Kidney epithelial cell (primary cell): ENCODE measurements around the gene CYFIP1. TPM values are rescaled to one million over a fixed set of nuclear protein-coding genes. Genes with fewer than 3 reads are reported as not detected.
"Not testable (repeated sequence)": the region's sequence is repeated elsewhere in the genome, so short reads cannot be mapped to it uniquely, and the experiment has no call there.

Source experiments
- DNase-seq: peaks from one replicate; pipeline ENCODE4 v3.0.0-alpha.2; 2010; ENCODE audit warnings: low read depth
- H3K27me3 ChIP-seq: 2 replicates; pipeline ENCODE4 v1.6.0; 2011; ENCODE audit warnings: low read length; ENCODE audit not compliant: control insufficient read depth, insufficient read depth
- H3K36me3 ChIP-seq: 2 replicates; pipeline ENCODE4 v1.5.1; 2011; ENCODE audit warnings: low read length; ENCODE audit not compliant: control insufficient read depth, insufficient read depth
- H3K4me3 ChIP-seq: 2 replicates; pipeline ENCODE4 v1.5.1; 2011; ENCODE audit warnings: low read depth, mild to moderate bottlenecking, control low read depth, low read length
- total RNA-seq: library from RNA; depleted of rRNA; stranded (reverse); fragments of >200 nt; gene quantifications from 2 replicates; pipeline ENCODE4 v1.2.3, GENCODE V29; 2015
- TF ChIP-seq, protein P1 (sequence below): IDR thresholded peaks from 2 replicates; pipeline ENCODE4 v1.5.1; 2011; ENCODE audit warnings: mild to moderate bottlenecking, moderate library complexity, low read length, control low read depth, inconsistent platforms; ENCODE audit not compliant: insufficient read depth, poor library complexity, severe bottlenecking

The CYFIP1 gene
- total RNA-seq = 110 and 120 TPM in 2 replicates

DNA sequence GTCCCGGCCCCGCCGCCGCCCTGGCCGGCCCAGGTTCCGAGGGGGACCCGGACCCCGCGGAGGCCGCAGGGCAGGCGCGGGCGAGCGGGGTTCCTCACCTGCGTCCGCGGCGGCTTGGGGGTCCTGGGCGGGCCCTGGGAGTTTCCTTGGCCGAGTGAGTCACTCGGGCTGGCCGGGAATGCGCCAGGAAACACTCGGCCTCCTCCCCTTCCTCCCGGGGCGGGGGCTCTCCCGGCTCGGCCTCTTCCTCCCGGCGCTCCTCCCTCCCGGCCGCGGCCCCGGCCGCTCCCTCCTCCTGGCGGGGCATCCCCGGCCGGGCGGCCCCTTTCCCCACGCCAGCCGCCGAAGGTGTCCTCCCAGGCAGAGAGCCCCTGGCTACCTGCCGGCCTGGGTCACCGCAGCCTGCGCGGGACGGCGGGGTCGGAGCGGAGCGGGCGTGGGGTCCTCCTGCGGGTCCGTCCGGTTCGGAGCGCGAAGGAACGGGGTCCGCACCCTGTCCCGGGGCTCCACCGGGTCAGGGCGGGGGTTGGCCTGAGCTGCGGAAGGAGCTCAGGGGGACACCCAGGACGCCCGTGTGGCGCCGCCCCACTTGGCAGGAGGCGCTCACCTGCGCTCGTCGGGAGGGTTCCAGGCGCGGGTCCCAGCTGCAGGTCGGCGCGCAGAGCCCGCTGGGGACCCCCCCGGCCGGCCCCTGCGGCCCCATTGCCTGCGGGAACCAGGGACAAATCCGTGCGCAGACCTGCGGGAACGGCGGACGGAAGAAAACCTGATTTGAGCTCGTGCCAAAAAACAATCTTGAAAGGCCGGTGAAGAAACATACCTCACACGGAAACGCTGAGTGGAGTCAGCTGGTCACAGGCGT, at the start of gene CYFIP1:
TSS of gene CYFIP1 (minus strand) at position 180 of the 862 bp plus-strand sequence. CDS start 33,083 bp downstream, outside the sequence.
- no peaks in the 10 kb centered on the region for H3K27me3 ChIP-seq
- no peaks in the 10 kb centered on the region for H3K36me3 ChIP-seq
- TF ChIP-seq, protein P1, sequence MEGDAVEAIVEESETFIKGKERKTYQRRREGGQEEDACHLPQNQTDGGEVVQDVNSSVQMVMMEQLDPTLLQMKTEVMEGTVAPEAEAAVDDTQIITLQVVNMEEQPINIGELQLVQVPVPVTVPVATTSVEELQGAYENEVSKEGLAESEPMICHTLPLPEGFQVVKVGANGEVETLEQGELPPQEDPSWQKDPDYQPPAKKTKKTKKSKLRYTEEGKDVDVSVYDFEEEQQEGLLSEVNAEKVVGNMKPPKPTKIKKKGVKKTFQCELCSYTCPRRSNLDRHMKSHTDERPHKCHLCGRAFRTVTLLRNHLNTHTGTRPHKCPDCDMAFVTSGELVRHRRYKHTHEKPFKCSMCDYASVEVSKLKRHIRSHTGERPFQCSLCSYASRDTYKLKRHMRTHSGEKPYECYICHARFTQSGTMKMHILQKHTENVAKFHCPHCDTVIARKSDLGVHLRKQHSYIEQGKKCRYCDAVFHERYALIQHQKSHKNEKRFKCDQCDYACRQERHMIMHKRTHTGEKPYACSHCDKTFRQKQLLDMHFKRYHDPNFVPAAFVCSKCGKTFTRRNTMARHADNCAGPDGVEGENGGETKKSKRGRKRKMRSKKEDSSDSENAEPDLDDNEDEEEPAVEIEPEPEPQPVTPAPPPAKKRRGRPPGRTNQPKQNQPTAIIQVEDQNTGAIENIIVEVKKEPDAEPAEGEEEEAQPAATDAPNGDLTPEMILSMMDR = no peak
- peak; percentile 48 for DNase-seq
- peak within 1 kb of the TSS; percentile 84 for H3K4me3 ChIP-seq

DNA sequence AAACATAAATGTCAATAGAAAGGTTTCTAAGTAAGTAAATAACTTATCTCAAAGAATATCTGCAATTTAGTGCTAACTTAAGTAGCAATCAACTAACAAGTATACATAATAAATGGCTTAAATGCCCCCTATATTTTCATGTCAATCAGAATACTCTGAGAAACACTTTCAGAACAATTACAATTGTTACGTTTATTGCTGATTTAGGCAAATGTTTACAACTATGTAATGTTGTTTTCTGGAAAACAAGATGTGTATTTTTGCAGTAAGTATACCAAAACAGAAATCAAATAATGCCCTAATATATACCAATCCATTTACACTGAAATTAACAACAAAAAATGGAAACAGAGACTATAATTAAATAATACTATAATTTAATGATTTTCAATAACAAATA, 46.0 kb upstream of the CYFIP1 start:
- peaks cover 1% of the 10 kb centered on the region for H3K36me3 ChIP-seq
- DNase-seq = no peak

GRCh38 chr15:23022156-23022555, 42.0 kb upstream of the CYFIP1 start:
- H3K36me3 ChIP-seq = peaks cover 1% of the 10 kb centered on the region

More for the DNA sequence above, 46.0 kb upstream of the CYFIP1 start:
- TF ChIP-seq, protein P1 = no peak
- no peaks in the 10 kb centered on the region for H3K27me3 ChIP-seq
- no peak overlapping the region for H3K4me3 ChIP-seq

DNA sequence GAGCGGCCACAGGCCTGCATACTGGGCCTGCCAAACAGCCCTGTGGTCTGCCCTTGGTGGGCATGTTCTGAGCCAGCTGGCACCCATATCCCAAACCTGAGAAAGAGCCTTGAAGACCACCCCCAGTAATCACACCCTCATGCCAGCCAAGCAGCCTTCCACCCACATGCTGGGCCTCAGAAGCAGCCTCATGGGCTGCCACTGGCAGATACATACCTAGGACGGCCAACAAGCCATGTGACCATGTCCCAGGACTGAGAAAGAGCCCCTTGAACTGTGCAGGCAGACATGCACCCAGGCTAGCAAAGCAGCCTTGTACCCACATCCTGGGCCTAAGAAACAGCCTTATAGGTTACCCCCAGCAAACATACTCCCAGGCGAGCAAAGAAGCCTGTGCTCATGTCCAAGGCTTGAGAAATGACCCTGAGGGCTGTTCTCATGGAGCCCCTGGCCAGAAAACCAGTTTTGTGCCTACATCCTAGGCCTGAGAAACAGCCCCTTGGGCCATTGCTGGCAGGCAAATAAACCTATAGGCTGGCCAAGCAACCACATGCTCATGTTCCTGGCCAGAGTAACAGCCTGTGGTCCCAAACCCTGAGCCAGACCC, 34.3 kb upstream of the CYFIP1 start:
- Histone ChIP-seq H3K36me3 (peaks cover 3% of the 10 kb centered on the region), H3K4me3 (no peak overlapping the region), H3K27me3 (no peaks in the 10 kb centered on the region)
- no peak for DNase-seq
- TF ChIP-seq, protein P1 = no peak

More at GRCh38 chr15:23022156-23022555, 42.0 kb upstream of the CYFIP1 start:
- Histone ChIP-seq H3K4me3 (no peak overlapping the region), H3K27me3 (no peaks in the 10 kb centered on the region)
- TF ChIP-seq, protein P1 = no peak
- DNase-seq = no peak

DNA sequence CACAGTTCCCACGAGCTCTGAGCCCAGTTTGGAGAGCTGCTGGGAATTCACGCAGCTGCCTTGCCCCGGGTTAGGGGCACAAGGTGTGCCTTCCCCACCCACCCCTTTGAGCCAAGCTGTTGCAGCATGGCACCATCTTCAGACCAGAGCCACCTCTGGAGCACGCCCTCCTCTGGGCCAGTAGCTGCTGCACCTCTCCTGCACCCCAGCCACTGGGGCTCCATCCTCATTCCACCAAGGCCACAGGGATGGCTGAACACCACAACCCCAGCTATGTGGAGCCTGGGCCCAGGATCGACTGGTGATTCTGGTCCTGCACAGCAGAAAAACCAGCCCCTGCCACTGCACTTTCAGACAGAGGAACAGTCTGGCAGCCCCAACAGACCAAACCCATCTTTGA, 33.5 kb upstream of the CYFIP1 start:
- TF ChIP-seq, protein P1 = no peak
- H3K36me3 ChIP-seq = peaks cover 2% of the 10 kb centered on the region
- H3K4me3 ChIP-seq = no peak overlapping the region
- DNase-seq = no peak
- no peaks in the 10 kb centered on the region for H3K27me3 ChIP-seq

- not testable (repeated sequence) for H3K4me3 ChIP-seq, H3K27me3 ChIP-seq, H3K36me3 ChIP-seq, DNase-seq
Observed at GRCh38 chr15:23012616-23013015, 32.4 kb upstream of the CYFIP1 start.
